T-helper 1 cell treated with Interleukin-12 subunit alpha and Interleukin-12 subunit beta and Interleukin-4 antibody, amounts not matched to agents 30 μg/mL and 1 μg/mL, for 36 hours (primary cell): ENCODE data around the gene ADGRE2.
"Not testable (repeated sequence)": the region's sequence is repeated elsewhere in the genome, so short reads cannot be mapped to it uniquely, and the experiment has no call there.

Source experiments
- H3K27ac Mint-ChIP-seq: one replicate; pipeline ENCODE4 v1.8.0; 2021; ENCODE audit warnings: mild to moderate bottlenecking, mixed read lengths
- H3K27me3 Mint-ChIP-seq: one replicate; pipeline ENCODE4 v1.8.0; 2021; ENCODE audit warnings: low read depth, mixed read lengths
- H3K36me3 Mint-ChIP-seq: one replicate; pipeline ENCODE4 v1.8.0; 2021; ENCODE audit warnings: low read depth, mixed read lengths
- H3K4me1 Mint-ChIP-seq: one replicate; pipeline ENCODE4 v1.8.0; 2021; ENCODE audit warnings: low read depth, mixed read lengths
- H3K4me3 Mint-ChIP-seq: one replicate; pipeline ENCODE4 v1.8.0; 2021; ENCODE audit warnings: mild to moderate bottlenecking, moderate library complexity, mixed read lengths
- H3K9me3 Mint-ChIP-seq: one replicate; pipeline ENCODE4 v1.8.0; 2021; ENCODE audit warnings: mixed read lengths

Gene ADGRE2

GRCh38 chr19:14778110-14778845 is at the start of gene ADGRE2:
Gene ADGRE2 (minus strand): TSS chr19:14778560. CDS start chr19:14776756, 1,804 bp downstream.
- peaks cover 22% of the 10 kb centered on the region for H3K27me3 Mint-ChIP-seq
- H3K27ac Mint-ChIP-seq, H3K9me3 Mint-ChIP-seq, H3K36me3 Mint-ChIP-seq, H3K4me1 Mint-ChIP-seq, H3K4me3 Mint-ChIP-seq: not testable (repeated sequence)

GRCh38 chr19:14826006-14826405 is 47.6 kb upstream of the ADGRE2 start:
- Mint-ChIP-seq H3K27ac (no peak overlapping the region), H3K4me3 (no peak overlapping the region), H3K27me3 (no peaks in the 10 kb centered on the region), H3K4me1 (no peaks in the 10 kb centered on the region), H3K9me3 (peaks cover 12% of the 10 kb centered on the region), H3K36me3 (no peaks in the 10 kb centered on the region)

- Mint-ChIP-seq H3K36me3 (no peaks in the 10 kb centered on the region), H3K27me3 (no peaks in the 10 kb centered on the region), H3K27ac (no peak overlapping the region), H3K9me3 (peaks cover 12% of the 10 kb centered on the region), H3K4me1 (no peaks in the 10 kb centered on the region), H3K4me3 (no peak overlapping the region)
Measured at GRCh38 chr19:14821937-14822336, 43.6 kb upstream of the ADGRE2 start.

GRCh38 chr19:14818588-14818987 is 40.2 kb upstream of the ADGRE2 start:
- no peak overlapping the region for H3K27ac Mint-ChIP-seq
- H3K27me3 Mint-ChIP-seq, result no peaks in the 10 kb centered on the region
- H3K36me3 Mint-ChIP-seq, result no peaks in the 10 kb centered on the region
- no peaks in the 10 kb centered on the region for H3K9me3 Mint-ChIP-seq
- no peaks in the 10 kb centered on the region for H3K4me1 Mint-ChIP-seq
- no peak overlapping the region for H3K4me3 Mint-ChIP-seq

- no peaks in the 10 kb centered on the region for H3K27me3 Mint-ChIP-seq
- no peaks in the 10 kb centered on the region for H3K9me3 Mint-ChIP-seq
- H3K4me1 Mint-ChIP-seq, result no peaks in the 10 kb centered on the region
- H3K4me3 Mint-ChIP-seq, result no peak overlapping the region
- no peaks in the 10 kb centered on the region for H3K36me3 Mint-ChIP-seq
- no peak overlapping the region for H3K27ac Mint-ChIP-seq
Measured at GRCh38 chr19:14817052-14817451, 38.7 kb upstream of the ADGRE2 start.

- no peaks in the 10 kb centered on the region for H3K9me3 Mint-ChIP-seq
Measured at GRCh38 chr19:14814982-14815652, 36.8 kb upstream of the ADGRE2 start.

GRCh38 chr19:14809272-14810057 is 31.1 kb upstream of the ADGRE2 start:
- Mint-ChIP-seq H3K36me3 (no peaks in the 10 kb centered on the region), H3K4me3 (no peak overlapping the region)

More at GRCh38 chr19:14814982-14815652, 36.8 kb upstream of the ADGRE2 start:
- Mint-ChIP-seq H3K4me1 (no peaks in the 10 kb centered on the region), H3K27me3 (no peaks in the 10 kb centered on the region), H3K27ac (no peak overlapping the region), H3K36me3 (no peaks in the 10 kb centered on the region), H3K4me3 (no peak overlapping the region)

GRCh38 chr19:14804765-14805164 is 26.4 kb upstream of the ADGRE2 start:
- Mint-ChIP-seq H3K9me3 (no peaks in the 10 kb centered on the region), H3K4me3 (no peak overlapping the region), H3K27ac (no peak overlapping the region), H3K36me3 (no peaks in the 10 kb centered on the region), H3K27me3 (no peaks in the 10 kb centered on the region), H3K4me1 (no peaks in the 10 kb centered on the region)

More at GRCh38 chr19:14809272-14810057, 31.1 kb upstream of the ADGRE2 start:
- H3K27ac Mint-ChIP-seq, result no peak overlapping the region
- no peaks in the 10 kb centered on the region for H3K4me1 Mint-ChIP-seq
- H3K9me3 Mint-ChIP-seq, result no peaks in the 10 kb centered on the region
- no peaks in the 10 kb centered on the region for H3K27me3 Mint-ChIP-seq

GRCh38 chr19:14798760-14799159 is 20.4 kb upstream of the ADGRE2 start:
- H3K4me3 Mint-ChIP-seq, result no peak overlapping the region
- H3K4me1 Mint-ChIP-seq, result peaks cover 4% of the 10 kb centered on the region
- no peaks in the 10 kb centered on the region for H3K36me3 Mint-ChIP-seq
- no peaks in the 10 kb centered on the region for H3K27me3 Mint-ChIP-seq
- H3K27ac Mint-ChIP-seq, result no peak overlapping the region
- no peaks in the 10 kb centered on the region for H3K9me3 Mint-ChIP-seq

- peaks cover 4% of the 10 kb centered on the region for H3K4me1 Mint-ChIP-seq
- H3K27ac Mint-ChIP-seq, result no peak overlapping the region
- H3K9me3 Mint-ChIP-seq, result no peaks in the 10 kb centered on the region
- no peaks in the 10 kb centered on the region for H3K27me3 Mint-ChIP-seq
- no peak overlapping the region for H3K4me3 Mint-ChIP-seq
- H3K36me3 Mint-ChIP-seq, result no peaks in the 10 kb centered on the region
Measured at GRCh38 chr19:14796021-14796420, 17.7 kb upstream of the ADGRE2 start.

- Mint-ChIP-seq H3K4me3 (no peak overlapping the region), H3K9me3 (no peaks in the 10 kb centered on the region), H3K27ac (no peak overlapping the region), H3K36me3 (no peaks in the 10 kb centered on the region), H3K4me1 (peaks cover 4% of the 10 kb centered on the region), H3K27me3 (no peaks in the 10 kb centered on the region)
Measured at GRCh38 chr19:14795078-14795721, 16.8 kb upstream of the ADGRE2 start.

GRCh38 chr19:14792250-14792649 is 13.9 kb upstream of the ADGRE2 start:
- not testable (repeated sequence) for H3K4me3 Mint-ChIP-seq, H3K9me3 Mint-ChIP-seq, H3K4me1 Mint-ChIP-seq, H3K36me3 Mint-ChIP-seq, H3K27me3 Mint-ChIP-seq, H3K27ac Mint-ChIP-seq

- Mint-ChIP-seq H3K9me3 (no peaks in the 10 kb centered on the region), H3K36me3 (no peaks in the 10 kb centered on the region), H3K4me1 (peaks cover 9% of the 10 kb centered on the region), H3K4me3 (no peak overlapping the region), H3K27me3 (peaks cover 4% of the 10 kb centered on the region), H3K27ac (no peak overlapping the region)
Measured at GRCh38 chr19:14786421-14786851, 8.1 kb upstream of the ADGRE2 start.

- not testable (repeated sequence) for H3K4me3 Mint-ChIP-seq, H3K27ac Mint-ChIP-seq, H3K4me1 Mint-ChIP-seq, H3K36me3 Mint-ChIP-seq, H3K27me3 Mint-ChIP-seq, H3K9me3 Mint-ChIP-seq
Measured at GRCh38 chr19:14785102-14785793, 6.9 kb upstream of the ADGRE2 start.
